ENCODE results near the gene SORBS1. TPM values are rescaled to one million over a fixed set of nuclear protein-coding genes. Genes with fewer than 3 reads are reported as not detected.

Gene SORBS1
- total RNA-seq, 2 donors from 2014 or later, result 16.7 to 17.9 TPM

DNA sequence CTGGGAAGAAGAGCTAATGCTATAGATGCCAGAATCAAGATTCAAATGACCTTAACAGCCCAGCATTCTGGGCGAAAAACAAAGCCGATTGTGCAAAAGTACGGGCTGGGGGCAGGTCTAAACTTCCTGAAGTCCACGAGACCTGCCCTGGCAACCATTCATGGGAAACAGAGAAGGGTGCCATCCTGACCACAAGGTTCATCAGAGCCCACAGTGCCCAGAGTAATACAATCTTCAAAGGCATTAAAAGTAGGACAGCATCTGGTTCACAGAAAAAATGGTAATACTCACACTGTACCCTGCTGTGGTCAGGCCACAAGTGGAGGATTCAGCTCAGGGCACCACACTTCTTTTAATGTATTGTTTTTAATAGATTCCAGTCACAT is 36.1 kb downstream of the SORBS1 start:
- TF ChIP-seq, protein P1, sequence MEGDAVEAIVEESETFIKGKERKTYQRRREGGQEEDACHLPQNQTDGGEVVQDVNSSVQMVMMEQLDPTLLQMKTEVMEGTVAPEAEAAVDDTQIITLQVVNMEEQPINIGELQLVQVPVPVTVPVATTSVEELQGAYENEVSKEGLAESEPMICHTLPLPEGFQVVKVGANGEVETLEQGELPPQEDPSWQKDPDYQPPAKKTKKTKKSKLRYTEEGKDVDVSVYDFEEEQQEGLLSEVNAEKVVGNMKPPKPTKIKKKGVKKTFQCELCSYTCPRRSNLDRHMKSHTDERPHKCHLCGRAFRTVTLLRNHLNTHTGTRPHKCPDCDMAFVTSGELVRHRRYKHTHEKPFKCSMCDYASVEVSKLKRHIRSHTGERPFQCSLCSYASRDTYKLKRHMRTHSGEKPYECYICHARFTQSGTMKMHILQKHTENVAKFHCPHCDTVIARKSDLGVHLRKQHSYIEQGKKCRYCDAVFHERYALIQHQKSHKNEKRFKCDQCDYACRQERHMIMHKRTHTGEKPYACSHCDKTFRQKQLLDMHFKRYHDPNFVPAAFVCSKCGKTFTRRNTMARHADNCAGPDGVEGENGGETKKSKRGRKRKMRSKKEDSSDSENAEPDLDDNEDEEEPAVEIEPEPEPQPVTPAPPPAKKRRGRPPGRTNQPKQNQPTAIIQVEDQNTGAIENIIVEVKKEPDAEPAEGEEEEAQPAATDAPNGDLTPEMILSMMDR (conservative IDR thresholded peaks at IDR 0.05), result no peak
- WGBS, 2 experiments (ENCODE audit: insufficient coverage in 1 of 2, insufficient read length in 1 of 2), result 81 to 93% methylated on average over 4 of the region's 4 CpGs
- peaks cover 17% of the 10 kb centered on the region for H3K4me1 Mint-ChIP-seq
- H3K9ac ChIP-seq (ENCODE audit: extremely low read depth, low read length, poor library complexity, severe bottlenecking), result no peak overlapping the region
- no peaks in the 10 kb centered on the region for H3K27me3 Mint-ChIP-seq (ENCODE audit: insufficient read depth)
- H3K36me3 Mint-ChIP-seq (ENCODE audit: low read depth), result no peaks in the 10 kb centered on the region
- no peak overlapping the region for H3K27ac Mint-ChIP-seq
- no peak for DNase-seq
- H3K4me3 Mint-ChIP-seq, result no peak overlapping the region
- no peaks in the 10 kb centered on the region for H3K9me3 ChIP-seq (ENCODE audit: control insufficient read depth, low read length)
- H3K27me3 ChIP-seq (ENCODE audit: control insufficient read depth, insufficient read depth, low read length, poor library complexity, severe bottlenecking), result peaks cover 10% of the 10 kb centered on the region
- H3K36me3 ChIP-seq (ENCODE audit: control insufficient read depth, insufficient read depth, low read length), result no peaks in the 10 kb centered on the region
- H3K9me3 Mint-ChIP-seq, result no peaks in the 10 kb centered on the region
- no peak overlapping the region for H3K27ac ChIP-seq (ENCODE audit: low read depth, low read length)
- H3K4me1 ChIP-seq (ENCODE audit: control insufficient read depth, insufficient read depth, low read length), result no peaks in the 10 kb centered on the region
- H3K4me3 ChIP-seq (ENCODE audit: low read length), result no peak overlapping the region

DNA sequence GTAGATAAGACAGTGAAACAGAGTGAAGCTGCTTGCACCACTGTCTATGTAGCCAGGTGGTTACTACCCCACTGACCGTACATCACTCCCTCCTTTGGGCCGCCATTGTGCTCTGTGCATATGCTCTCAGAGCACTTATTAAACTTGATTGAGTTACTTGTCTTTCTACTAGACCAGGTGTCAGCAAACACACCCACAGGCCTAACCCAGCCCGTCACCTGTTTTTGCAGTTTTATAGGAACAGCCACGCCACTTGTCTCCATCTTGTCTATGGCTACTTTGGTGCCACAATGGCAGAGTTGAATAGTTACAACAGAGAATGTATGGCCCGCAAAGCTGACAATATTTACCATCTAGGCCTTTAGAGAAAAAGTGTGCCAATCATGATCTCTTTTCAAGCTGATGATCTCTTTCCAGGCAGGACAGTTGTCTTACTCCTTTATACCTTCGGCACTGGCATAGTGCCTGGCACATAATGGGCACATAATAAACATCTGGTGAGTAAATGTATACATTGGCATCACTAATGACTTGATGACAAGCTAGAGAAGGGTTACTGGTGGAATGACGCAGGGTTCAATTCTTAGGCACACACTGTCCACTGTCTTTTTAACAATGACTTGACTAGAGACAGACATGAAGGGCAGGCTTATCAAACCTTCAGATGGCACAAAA is 36.7 kb downstream of the SORBS1 start:
- H3K27ac ChIP-seq (ENCODE audit: low read depth, low read length), result no peak overlapping the region
- no peaks in the 10 kb centered on the region for H3K27me3 Mint-ChIP-seq (ENCODE audit: insufficient read depth)
- H3K9me3 ChIP-seq (ENCODE audit: control insufficient read depth, low read length), result no peaks in the 10 kb centered on the region
- H3K27me3 ChIP-seq (ENCODE audit: control insufficient read depth, insufficient read depth, low read length, poor library complexity, severe bottlenecking), result peaks cover 12% of the 10 kb centered on the region
- H3K9me3 Mint-ChIP-seq, result no peaks in the 10 kb centered on the region
- DNase-seq, result no peak
- peaks cover 14% of the 10 kb centered on the region for H3K4me1 Mint-ChIP-seq
- H3K4me3 Mint-ChIP-seq, result no peak overlapping the region
- H3K4me1 ChIP-seq (ENCODE audit: control insufficient read depth, insufficient read depth, low read length), result no peaks in the 10 kb centered on the region
- WGBS, 2 experiments (ENCODE audit: insufficient coverage in 1 of 2, insufficient read length in 1 of 2), result 96 to 100% methylated on average over 7 of the region's 7 CpGs
- no peak overlapping the region for H3K9ac ChIP-seq (ENCODE audit: extremely low read depth, low read length, poor library complexity, severe bottlenecking)
- H3K36me3 ChIP-seq (ENCODE audit: control insufficient read depth, insufficient read depth, low read length), result no peaks in the 10 kb centered on the region
- no peaks in the 10 kb centered on the region for H3K36me3 Mint-ChIP-seq (ENCODE audit: low read depth)
- no peak overlapping the region for H3K27ac Mint-ChIP-seq
- TF ChIP-seq, protein P1 (conservative IDR thresholded peaks at IDR 0.05), result no peak
- no peak overlapping the region for H3K4me3 ChIP-seq (ENCODE audit: low read length)

DNA sequence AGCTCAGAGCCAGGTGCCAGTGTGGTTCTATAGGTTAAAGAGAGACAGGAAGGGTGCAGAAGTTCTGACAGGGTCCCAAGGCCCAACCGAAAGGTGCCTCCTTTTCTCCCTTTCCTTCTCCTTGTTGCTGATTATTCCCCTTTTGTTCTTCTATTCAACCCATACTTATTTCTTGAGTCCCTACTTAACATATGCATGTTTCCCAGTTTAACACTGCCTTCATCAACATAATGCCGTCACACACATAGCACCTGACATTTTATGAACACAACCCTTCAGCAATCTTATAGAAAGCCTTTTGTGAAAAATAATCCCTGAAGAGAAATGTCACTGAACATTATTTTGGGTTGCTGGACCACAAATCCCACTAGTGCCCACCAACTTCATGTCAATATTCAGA is 39.1 kb downstream of the SORBS1 start:
- H3K36me3 Mint-ChIP-seq (ENCODE audit: low read depth), result no peaks in the 10 kb centered on the region
- H3K36me3 ChIP-seq (ENCODE audit: control insufficient read depth, insufficient read depth, low read length), result no peaks in the 10 kb centered on the region
- H3K27ac ChIP-seq (ENCODE audit: low read depth, low read length), result no peak overlapping the region
- no peak overlapping the region for H3K4me3 ChIP-seq (ENCODE audit: low read length)
- no peak overlapping the region for H3K4me3 Mint-ChIP-seq
- peaks cover 35% of the 10 kb centered on the region for H3K27me3 ChIP-seq (ENCODE audit: control insufficient read depth, insufficient read depth, low read length, poor library complexity, severe bottlenecking)
- no peaks in the 10 kb centered on the region for H3K27me3 Mint-ChIP-seq (ENCODE audit: insufficient read depth)
- 92 to 95% methylated on average over 2 of the region's 2 CpGs for WGBS, 2 experiments (ENCODE audit: insufficient coverage in 1 of 2, insufficient read length in 1 of 2)
- no peak overlapping the region for H3K9ac ChIP-seq (ENCODE audit: extremely low read depth, low read length, poor library complexity, severe bottlenecking)
- no peaks in the 10 kb centered on the region for H3K4me1 ChIP-seq (ENCODE audit: control insufficient read depth, insufficient read depth, low read length)
- H3K4me1 Mint-ChIP-seq, result peaks cover 26% of the 10 kb centered on the region
- no peaks in the 10 kb centered on the region for H3K9me3 ChIP-seq (ENCODE audit: control insufficient read depth, low read length)
- no peaks in the 10 kb centered on the region for H3K9me3 Mint-ChIP-seq
- TF ChIP-seq, protein P1 (conservative IDR thresholded peaks at IDR 0.05), result no peak
- H3K27ac Mint-ChIP-seq, result no peak overlapping the region
- DNase-seq, result no peak

Data from endodermal cell (in vitro differentiated cells).